SW480 (cell line): ENCODE results near the gene MAL.

Experiments
- DNase-seq: peaks from one replicate; pipeline ENCODE4 v3.0.0-alpha.2; 2016; ENCODE audit warnings: low spot score

MAL gene

GRCh38 chr2:95099910-95100309, 74.4 kb downstream of the MAL start:
- DNase-seq: no peak
